ENCODE data around the gene KRTAP4-3.

DNA sequence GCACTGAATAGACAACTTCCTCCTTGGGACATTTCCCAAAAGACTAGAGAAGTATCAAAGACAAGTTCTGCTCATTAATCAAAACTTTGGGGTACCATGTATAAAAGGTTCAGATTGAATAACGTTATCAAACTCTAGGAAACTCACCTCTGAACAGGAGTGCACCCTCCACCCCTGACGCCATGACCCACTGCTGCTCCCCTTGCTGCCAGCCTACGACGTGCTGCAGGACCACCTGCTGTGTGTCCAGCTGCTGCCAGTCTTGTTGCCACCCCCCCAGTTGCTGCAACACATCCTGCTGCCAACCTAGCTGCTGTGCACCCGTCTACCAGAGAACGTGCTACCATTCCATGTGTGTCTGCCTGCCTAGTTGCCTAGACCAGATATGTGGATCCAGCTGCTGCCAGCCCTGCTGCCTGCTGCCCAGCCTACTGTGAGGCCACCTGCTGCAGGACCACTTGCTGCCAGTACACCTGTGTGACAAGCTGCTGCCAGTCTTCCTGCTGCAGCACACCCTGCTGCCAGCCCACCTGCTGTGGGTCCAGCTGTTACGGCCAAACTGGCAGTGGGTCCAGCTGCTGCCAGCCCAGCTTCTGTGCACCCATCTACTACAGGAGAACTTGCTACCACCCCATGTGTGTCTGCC is 44.6 kb upstream of the KRTAP4-3 start:
- no peak for TF ChIP-seq EZH2 (IDR thresholded peaks at IDR 0.05; ENCODE audit: low read depth)
- TF ChIP-seq, protein P1, sequence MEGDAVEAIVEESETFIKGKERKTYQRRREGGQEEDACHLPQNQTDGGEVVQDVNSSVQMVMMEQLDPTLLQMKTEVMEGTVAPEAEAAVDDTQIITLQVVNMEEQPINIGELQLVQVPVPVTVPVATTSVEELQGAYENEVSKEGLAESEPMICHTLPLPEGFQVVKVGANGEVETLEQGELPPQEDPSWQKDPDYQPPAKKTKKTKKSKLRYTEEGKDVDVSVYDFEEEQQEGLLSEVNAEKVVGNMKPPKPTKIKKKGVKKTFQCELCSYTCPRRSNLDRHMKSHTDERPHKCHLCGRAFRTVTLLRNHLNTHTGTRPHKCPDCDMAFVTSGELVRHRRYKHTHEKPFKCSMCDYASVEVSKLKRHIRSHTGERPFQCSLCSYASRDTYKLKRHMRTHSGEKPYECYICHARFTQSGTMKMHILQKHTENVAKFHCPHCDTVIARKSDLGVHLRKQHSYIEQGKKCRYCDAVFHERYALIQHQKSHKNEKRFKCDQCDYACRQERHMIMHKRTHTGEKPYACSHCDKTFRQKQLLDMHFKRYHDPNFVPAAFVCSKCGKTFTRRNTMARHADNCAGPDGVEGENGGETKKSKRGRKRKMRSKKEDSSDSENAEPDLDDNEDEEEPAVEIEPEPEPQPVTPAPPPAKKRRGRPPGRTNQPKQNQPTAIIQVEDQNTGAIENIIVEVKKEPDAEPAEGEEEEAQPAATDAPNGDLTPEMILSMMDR (conservative IDR thresholded peaks at IDR 0.05): no peak
